ENCODE data around the gene ATE1.

DNA sequence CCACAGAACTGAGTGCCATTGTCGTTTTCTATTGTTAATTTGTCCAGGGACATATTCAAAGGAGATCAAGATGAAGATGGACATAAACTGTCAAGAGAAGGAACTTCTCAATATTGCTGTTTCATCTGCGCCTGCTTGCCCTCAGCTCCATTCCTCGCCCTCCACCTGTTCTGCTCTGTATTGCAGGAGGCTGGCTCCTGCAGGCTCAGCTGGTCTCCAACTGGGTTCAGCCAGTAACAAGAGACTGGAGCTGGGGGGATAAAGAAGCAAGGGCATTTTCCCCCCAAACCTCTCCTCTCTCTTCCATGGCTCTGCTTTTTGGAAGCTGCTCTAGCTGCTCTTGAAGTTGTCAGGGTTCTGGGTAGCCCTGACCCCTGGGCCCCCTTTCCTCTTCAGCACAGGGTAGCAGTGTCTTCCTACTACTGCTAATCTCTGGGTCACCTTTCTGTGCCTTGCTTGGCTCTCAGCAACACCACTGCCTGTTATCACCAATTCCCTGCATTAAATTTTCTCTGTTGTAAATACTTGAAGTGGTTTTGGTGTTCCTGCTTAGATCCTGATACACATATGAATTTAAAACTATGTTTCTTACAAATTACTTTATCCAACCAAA lies 180.6 kb downstream of the ATE1 start:
- TF ChIP-seq CTCF (IDR thresholded peaks at IDR 0.05) (no peak), POLR2AphosphoS5 (IDR thresholded peaks at IDR 0.05; ENCODE audit: insufficient read depth in 1 of 2, low read depth in 1 of 2) (no peak), POLR2A (IDR thresholded peaks at IDR 0.05) (no peak)

All from vagina (tissue), 2 donors.